ENCODE measurements around the gene HSPB1.

HSPB1 gene

DNA sequence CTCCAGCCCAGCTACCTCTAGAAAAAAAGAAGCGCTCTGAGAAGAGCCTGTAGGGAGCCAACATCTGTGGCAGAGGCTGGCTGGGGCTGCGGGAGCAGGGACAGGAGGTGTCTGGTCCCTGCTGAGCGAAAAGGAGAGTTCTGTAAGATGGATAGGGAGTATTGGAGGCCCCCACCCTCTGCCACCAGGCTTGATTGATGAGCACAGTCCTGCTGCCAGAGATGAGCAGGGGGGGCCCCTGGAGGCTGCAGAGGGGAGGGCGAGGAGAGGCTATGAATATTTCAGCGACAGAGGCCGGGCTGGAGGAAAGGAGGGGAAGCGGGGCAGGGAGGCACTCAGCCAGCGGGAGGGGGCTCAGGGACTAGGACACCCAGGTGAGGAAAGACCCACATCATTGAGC is 44.5 kb upstream of the HSPB1 start:
- no peak for ATAC-seq
- TF ChIP-seq ISL1 (CRISPR knock-in tag; IDR thresholded peaks at IDR 0.05) (no peak), GLIS3 (CRISPR knock-in tag; IDR thresholded peaks at IDR 0.05) (no peak), BACH2 (CRISPR knock-in tag; IDR thresholded peaks at IDR 0.05; ENCODE audit: borderline replicate concordance) (no peak), ZFP30 (CRISPR knock-in tag; IDR thresholded peaks at IDR 0.05) (no peak), PPARA (CRISPR knock-in tag; IDR thresholded peaks at IDR 0.05; ENCODE audit: borderline replicate concordance) (no peak), TCF4 (CRISPR knock-in tag; IDR thresholded peaks at IDR 0.05; ENCODE audit: borderline replicate concordance) (no peak), ARNTL (CRISPR knock-in tag; IDR thresholded peaks at IDR 0.05; ENCODE audit: borderline replicate concordance, low read depth) (no peak), ZNF8 (CRISPR knock-in tag; IDR thresholded peaks at IDR 0.05) (no peak), CSDC2 (CRISPR knock-in tag; IDR thresholded peaks at IDR 0.05) (no peak), ZFP3 (CRISPR knock-in tag; IDR thresholded peaks at IDR 0.05) (no peak), ZC3H10 (CRISPR knock-in tag; IDR thresholded peaks at IDR 0.05) (no peak)
- TF ChIP-seq, protein P1, sequence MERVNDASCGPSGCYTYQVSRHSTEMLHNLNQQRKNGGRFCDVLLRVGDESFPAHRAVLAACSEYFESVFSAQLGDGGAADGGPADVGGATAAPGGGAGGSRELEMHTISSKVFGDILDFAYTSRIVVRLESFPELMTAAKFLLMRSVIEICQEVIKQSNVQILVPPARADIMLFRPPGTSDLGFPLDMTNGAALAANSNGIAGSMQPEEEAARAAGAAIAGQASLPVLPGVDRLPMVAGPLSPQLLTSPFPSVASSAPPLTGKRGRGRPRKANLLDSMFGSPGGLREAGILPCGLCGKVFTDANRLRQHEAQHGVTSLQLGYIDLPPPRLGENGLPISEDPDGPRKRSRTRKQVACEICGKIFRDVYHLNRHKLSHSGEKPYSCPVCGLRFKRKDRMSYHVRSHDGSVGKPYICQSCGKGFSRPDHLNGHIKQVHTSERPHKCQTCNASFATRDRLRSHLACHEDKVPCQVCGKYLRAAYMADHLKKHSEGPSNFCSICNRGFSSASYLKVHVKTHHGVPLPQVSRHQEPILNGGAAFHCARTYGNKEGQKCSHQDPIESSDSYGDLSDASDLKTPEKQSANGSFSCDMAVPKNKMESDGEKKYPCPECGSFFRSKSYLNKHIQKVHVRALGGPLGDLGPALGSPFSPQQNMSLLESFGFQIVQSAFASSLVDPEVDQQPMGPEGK (CRISPR knock-in tag; IDR thresholded peaks at IDR 0.05; ENCODE audit: borderline replicate concordance) = no peak

DNA sequence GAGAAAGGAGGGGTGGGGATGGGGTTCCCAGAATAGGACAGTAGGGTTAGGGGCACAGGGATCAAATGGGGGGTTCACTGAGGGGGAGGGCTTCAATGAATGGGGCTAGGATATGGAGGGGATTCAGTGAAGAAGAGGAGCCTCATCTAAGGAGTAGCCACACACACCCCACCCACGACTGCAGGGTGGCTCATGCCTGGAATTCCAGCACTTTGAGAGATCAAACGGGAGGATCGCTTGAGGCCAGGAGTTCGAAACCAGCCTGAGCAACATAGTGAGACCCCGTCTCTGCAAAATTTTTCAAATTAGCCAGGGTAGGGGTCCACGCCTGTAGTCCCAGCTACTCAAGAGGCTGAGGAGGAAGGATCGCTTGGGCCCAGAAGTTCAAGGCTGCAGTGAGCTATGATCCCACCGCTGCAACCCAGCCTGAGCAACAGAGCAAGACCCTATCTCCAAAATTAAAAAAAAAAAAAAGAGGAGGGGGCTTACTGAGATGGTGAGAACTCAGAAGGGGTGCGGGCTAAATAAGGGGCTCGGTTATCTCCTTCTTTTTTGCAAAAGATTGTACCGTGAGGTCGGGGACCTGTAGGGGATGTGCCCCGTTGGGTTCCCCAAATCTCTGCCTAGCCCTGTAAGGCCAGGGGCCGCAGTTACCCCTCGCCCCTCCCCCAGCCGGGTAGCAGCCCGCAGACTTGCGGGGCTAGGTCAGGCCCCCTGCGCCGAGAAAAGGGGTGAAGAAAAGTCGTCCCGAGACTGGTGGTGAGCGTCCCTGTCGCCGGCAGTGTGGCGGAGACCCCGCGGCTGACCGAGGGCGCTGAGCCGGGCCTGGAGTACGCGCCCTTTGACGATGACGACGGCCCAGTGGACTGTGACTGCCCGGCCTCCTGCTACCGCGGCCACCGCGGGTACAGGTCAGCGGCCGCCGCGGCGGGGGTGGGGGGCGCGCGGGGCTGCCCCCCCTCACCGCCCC is 43.1 kb upstream of the HSPB1 start:
- peak; percentile 25 for ATAC-seq
- TF ChIP-seq RARB (CRISPR knock-in tag; IDR thresholded peaks at IDR 0.05) (no peak), ZNF8 (CRISPR knock-in tag; IDR thresholded peaks at IDR 0.05) (no peak), TCF4 (CRISPR knock-in tag; IDR thresholded peaks at IDR 0.05; ENCODE audit: borderline replicate concordance) (no peak), OSR1 (CRISPR knock-in tag; IDR thresholded peaks at IDR 0.05) (no peak), ZNF565 (CRISPR knock-in tag; conservative IDR thresholded peaks at IDR 0.05; ENCODE audit: low read depth) (no peak), TOX (CRISPR knock-in tag; IDR thresholded peaks at IDR 0.05; ENCODE audit: borderline replicate concordance) (no peak), ZFP30 (CRISPR knock-in tag; IDR thresholded peaks at IDR 0.05) (no peak)
- TF ChIP-seq, protein P2, sequence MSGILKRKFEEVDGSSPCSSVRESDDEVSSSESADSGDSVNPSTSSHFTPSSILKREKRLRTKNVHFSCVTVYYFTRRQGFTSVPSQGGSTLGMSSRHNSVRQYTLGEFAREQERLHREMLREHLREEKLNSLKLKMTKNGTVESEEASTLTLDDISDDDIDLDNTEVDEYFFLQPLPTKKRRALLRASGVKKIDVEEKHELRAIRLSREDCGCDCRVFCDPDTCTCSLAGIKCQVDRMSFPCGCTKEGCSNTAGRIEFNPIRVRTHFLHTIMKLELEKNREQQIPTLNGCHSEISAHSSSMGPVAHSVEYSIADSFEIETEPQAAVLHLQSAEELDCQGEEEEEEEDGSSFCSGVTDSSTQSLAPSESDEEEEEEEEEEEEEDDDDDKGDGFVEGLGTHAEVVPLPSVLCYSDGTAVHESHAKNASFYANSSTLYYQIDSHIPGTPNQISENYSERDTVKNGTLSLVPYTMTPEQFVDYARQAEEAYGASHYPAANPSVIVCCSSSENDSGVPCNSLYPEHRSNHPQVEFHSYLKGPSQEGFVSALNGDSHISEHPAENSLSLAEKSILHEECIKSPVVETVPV (CRISPR knock-in tag; IDR thresholded peaks at IDR 0.05) = no peak
- TF ChIP-seq, protein P3, sequence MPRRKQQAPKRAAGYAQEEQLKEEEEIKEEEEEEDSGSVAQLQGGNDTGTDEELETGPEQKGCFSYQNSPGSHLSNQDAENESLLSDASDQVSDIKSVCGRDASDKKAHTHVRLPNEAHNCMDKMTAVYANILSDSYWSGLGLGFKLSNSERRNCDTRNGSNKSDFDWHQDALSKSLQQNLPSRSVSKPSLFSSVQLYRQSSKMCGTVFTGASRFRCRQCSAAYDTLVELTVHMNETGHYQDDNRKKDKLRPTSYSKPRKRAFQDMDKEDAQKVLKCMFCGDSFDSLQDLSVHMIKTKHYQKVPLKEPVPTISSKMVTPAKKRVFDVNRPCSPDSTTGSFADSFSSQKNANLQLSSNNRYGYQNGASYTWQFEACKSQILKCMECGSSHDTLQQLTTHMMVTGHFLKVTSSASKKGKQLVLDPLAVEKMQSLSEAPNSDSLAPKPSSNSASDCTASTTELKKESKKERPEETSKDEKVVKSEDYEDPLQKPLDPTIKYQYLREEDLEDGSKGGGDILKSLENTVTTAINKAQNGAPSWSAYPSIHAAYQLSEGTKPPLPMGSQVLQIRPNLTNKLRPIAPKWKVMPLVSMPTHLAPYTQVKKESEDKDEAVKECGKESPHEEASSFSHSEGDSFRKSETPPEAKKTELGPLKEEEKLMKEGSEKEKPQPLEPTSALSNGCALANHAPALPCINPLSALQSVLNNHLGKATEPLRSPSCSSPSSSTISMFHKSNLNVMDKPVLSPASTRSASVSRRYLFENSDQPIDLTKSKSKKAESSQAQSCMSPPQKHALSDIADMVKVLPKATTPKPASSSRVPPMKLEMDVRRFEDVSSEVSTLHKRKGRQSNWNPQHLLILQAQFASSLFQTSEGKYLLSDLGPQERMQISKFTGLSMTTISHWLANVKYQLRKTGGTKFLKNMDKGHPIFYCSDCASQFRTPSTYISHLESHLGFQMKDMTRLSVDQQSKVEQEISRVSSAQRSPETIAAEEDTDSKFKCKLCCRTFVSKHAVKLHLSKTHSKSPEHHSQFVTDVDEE (CRISPR knock-in tag; IDR thresholded peaks at IDR 0.05) = no peak
- TF ChIP-seq, protein P1 (CRISPR knock-in tag; IDR thresholded peaks at IDR 0.05; ENCODE audit: borderline replicate concordance) = no peak
- TF ChIP-seq, protein P4, sequence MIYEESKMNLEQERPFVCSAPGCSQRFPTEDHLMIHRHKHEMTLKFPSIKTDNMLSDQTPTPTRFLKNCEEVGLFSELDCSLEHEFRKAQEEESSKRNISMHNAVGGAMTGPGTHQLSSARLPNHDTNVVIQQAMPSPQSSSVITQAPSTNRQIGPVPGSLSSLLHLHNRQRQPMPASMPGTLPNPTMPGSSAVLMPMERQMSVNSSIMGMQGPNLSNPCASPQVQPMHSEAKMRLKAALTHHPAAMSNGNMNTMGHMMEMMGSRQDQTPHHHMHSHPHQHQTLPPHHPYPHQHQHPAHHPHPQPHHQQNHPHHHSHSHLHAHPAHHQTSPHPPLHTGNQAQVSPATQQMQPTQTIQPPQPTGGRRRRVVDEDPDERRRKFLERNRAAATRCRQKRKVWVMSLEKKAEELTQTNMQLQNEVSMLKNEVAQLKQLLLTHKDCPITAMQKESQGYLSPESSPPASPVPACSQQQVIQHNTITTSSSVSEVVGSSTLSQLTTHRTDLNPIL (CRISPR knock-in tag; IDR thresholded peaks at IDR 0.05; ENCODE audit: low read depth) = no peak
- TF ChIP-seq, protein P5, sequence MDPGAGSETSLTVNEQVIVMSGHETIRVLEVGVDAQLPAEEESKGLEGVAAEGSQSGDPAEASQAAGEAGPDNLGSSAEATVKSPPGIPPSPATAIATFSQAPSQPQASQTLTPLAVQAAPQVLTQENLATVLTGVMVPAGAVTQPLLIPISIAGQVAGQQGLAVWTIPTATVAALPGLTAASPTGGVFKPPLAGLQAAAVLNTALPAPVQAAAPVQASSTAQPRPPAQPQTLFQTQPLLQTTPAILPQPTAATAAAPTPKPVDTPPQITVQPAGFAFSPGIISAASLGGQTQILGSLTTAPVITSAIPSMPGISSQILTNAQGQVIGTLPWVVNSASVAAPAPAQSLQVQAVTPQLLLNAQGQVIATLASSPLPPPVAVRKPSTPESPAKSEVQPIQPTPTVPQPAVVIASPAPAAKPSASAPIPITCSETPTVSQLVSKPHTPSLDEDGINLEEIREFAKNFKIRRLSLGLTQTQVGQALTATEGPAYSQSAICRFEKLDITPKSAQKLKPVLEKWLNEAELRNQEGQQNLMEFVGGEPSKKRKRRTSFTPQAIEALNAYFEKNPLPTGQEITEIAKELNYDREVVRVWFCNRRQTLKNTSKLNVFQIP (CRISPR knock-in tag; IDR thresholded peaks at IDR 0.05; ENCODE audit: borderline replicate concordance, low read depth) = no peak
